HUES6 (cell line): ENCODE data around the gene MAGEF1.

Experiments used
- H3K27ac ChIP-seq: 2 replicates; pipeline ENCODE4 v1.7.0; 2013; ENCODE audit warnings: low read depth, mild to moderate bottlenecking, low read length, inconsistent platforms
- H3K27me3 ChIP-seq: 2 replicates; pipeline ENCODE4 v1.6.1; 2013; ENCODE audit warnings: low read length; ENCODE audit not compliant: control insufficient read depth, insufficient read depth
- H3K36me3 ChIP-seq: 2 replicates; pipeline ENCODE4 v1.6.1; 2013; ENCODE audit warnings: low read length; ENCODE audit not compliant: control insufficient read depth, insufficient read depth
- H3K4me1 ChIP-seq: 2 replicates; pipeline ENCODE4 v1.6.1; 2013; ENCODE audit warnings: low read length; ENCODE audit not compliant: control insufficient read depth, insufficient read depth
- H3K4me3 ChIP-seq: 2 replicates; pipeline ENCODE4 v1.5.1; 2013; ENCODE audit warnings: low read depth, low read length
- H3K9ac ChIP-seq: one replicate; pipeline ENCODE4 v1.6.1; 2013; ENCODE audit warnings: mild to moderate bottlenecking, low read length
- H3K9me3 ChIP-seq: 2 replicates; pipeline ENCODE4 v1.6.1; 2013; ENCODE audit warnings: low read depth, low read length; ENCODE audit not compliant: control insufficient read depth, insufficient read depth

Gene MAGEF1

GRCh38 chr3:184711493-184712247 lies at the start of gene MAGEF1:
TSS of gene MAGEF1 (minus strand) at chr3:184712064. CDS start at chr3:184711821, 243 bp downstream.
- peak within 1 kb of the TSS; percentile 91 for H3K4me3 ChIP-seq
- peaks cover 12% of the 10 kb centered on the region for H3K4me1 ChIP-seq
- H3K9me3 ChIP-seq: no peaks in the 10 kb centered on the region
- H3K9ac ChIP-seq: peak within 1 kb of the TSS; percentile 96
- H3K27ac ChIP-seq: peak within 1 kb of the TSS; percentile 97
- H3K36me3 ChIP-seq: peaks cover 7% of the 10 kb centered on the region; the same call in 1 of the 2 replicates
- H3K27me3 ChIP-seq: no peaks in the 10 kb centered on the region

GRCh38 chr3:184761075-184761841 lies 49.4 kb upstream of the MAGEF1 start:
- Histone ChIP-seq H3K36me3 (no peaks in the 10 kb centered on the region), H3K9me3 (no peaks in the 10 kb centered on the region), H3K4me3 (no peak overlapping the region), H3K27me3 (no peaks in the 10 kb centered on the region), H3K27ac (no peak overlapping the region), H3K4me1 (peaks cover 29% of the 10 kb centered on the region), H3K9ac (no peak overlapping the region)

GRCh38 chr3:184760337-184761074 lies 48.6 kb upstream of the MAGEF1 start:
- H3K36me3 ChIP-seq: no peaks in the 10 kb centered on the region
- H3K4me3 ChIP-seq: no peak overlapping the region
- no peaks in the 10 kb centered on the region for H3K9me3 ChIP-seq
- no peak overlapping the region for H3K9ac ChIP-seq
- no peak overlapping the region for H3K27ac ChIP-seq
- H3K4me1 ChIP-seq: peaks cover 37% of the 10 kb centered on the region
- H3K27me3 ChIP-seq: no peaks in the 10 kb centered on the region

- Histone ChIP-seq H3K4me1 (peaks cover 41% of the 10 kb centered on the region), H3K4me3 (no peak overlapping the region), H3K9me3 (no peaks in the 10 kb centered on the region), H3K27me3 (no peaks in the 10 kb centered on the region), H3K27ac (no peak overlapping the region), H3K9ac (no peak overlapping the region), H3K36me3 (no peaks in the 10 kb centered on the region)
Observed at GRCh38 chr3:184759666-184760200, 47.9 kb upstream of the MAGEF1 start.

- Histone ChIP-seq H3K36me3 (no peaks in the 10 kb centered on the region), H3K4me3 (no peak overlapping the region), H3K9me3 (no peaks in the 10 kb centered on the region), H3K4me1 (peaks cover 41% of the 10 kb centered on the region), H3K9ac (no peak overlapping the region), H3K27me3 (no peaks in the 10 kb centered on the region), H3K27ac (no peak overlapping the region)
Observed at GRCh38 chr3:184758056-184758455, 46.2 kb upstream of the MAGEF1 start.

- no peak overlapping the region for H3K27ac ChIP-seq
- H3K27me3 ChIP-seq: no peaks in the 10 kb centered on the region
- no peaks in the 10 kb centered on the region for H3K9me3 ChIP-seq
- H3K4me1 ChIP-seq: peaks cover 49% of the 10 kb centered on the region
- H3K36me3 ChIP-seq: no peaks in the 10 kb centered on the region
- no peak overlapping the region for H3K4me3 ChIP-seq
- H3K9ac ChIP-seq: no peak overlapping the region
Observed at GRCh38 chr3:184757022-184757651, 45.3 kb upstream of the MAGEF1 start.

- H3K9me3 ChIP-seq: no peaks in the 10 kb centered on the region
- H3K4me3 ChIP-seq: no peak overlapping the region
- no peak overlapping the region for H3K27ac ChIP-seq
- no peaks in the 10 kb centered on the region for H3K27me3 ChIP-seq
- H3K4me1 ChIP-seq: peaks cover 48% of the 10 kb centered on the region
- H3K36me3 ChIP-seq: no peaks in the 10 kb centered on the region
- H3K9ac ChIP-seq: no peak overlapping the region
Observed at GRCh38 chr3:184756151-184757021, 44.5 kb upstream of the MAGEF1 start.

- Histone ChIP-seq H3K27me3 (no peaks in the 10 kb centered on the region), H3K4me1 (peaks cover 48% of the 10 kb centered on the region), H3K4me3 (no peak overlapping the region), H3K36me3 (no peaks in the 10 kb centered on the region), H3K9me3 (no peaks in the 10 kb centered on the region), H3K27ac (no peak overlapping the region), H3K9ac (no peak overlapping the region)
Observed at GRCh38 chr3:184755315-184755731, 43.5 kb upstream of the MAGEF1 start.

GRCh38 chr3:184752361-184752760 lies 40.5 kb upstream of the MAGEF1 start:
- H3K4me1 ChIP-seq: peaks cover 50% of the 10 kb centered on the region
- H3K4me3 ChIP-seq: no peak overlapping the region
- H3K9me3 ChIP-seq: no peaks in the 10 kb centered on the region
- 0 out of 2 replicates have a peak overlapping the region, but pooled peaks have one; percentile 45 for H3K27ac ChIP-seq
- H3K9ac ChIP-seq: no peak overlapping the region
- no peaks in the 10 kb centered on the region for H3K36me3 ChIP-seq
- H3K27me3 ChIP-seq: no peaks in the 10 kb centered on the region
